NCI-H2107 treated with DMSO at 0.1 percent for 48 hours (cell line): Measurements from ENCODE around the gene FGF3.
"Not testable (repeated sequence)": the region's sequence is repeated elsewhere in the genome, so short reads cannot be mapped to it uniquely, and the experiment has no call there.

Experiments
- DNase-seq: peaks from one replicate; lab custom pipeline; 2025; ENCODE audit not compliant: unreplicated experiment; lab: John Stamatoyannopoulos, UW

FGF3 gene

DNA sequence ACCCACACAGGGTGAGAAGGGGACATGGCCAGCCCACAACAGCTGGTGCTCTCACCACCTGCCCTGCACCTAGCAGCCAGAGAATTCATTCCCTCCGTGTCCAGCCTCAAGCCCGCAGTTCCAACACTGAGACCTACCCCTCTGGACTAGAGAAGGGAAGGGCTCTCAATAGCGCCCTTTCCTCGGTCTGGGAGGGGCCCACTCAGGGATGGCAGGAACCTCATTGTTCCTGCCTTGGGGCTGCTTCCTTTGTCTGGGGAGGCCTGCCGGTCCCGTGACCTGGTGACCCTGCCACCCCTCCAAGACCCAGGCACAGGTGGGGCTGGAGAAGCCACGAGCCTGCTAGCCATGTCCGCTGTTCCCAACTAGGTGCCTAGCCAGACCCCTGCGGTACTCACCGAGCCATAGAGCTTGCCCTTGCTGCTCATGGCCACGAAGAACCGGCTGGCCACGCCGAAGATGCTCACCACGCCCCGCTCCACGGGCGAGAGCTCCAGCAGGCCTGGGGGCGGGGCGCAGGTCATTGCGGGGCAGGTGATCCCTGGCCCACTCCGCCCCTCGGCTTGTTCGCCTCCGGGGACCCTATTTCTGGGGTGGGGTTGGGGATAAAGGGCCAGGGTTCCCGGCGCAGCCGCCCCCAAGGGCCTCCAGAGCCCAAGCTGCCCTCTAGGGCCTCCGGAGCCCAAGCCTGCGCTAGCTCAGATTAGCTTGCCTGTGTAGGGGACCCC, 45.4 kb downstream of the FGF3 start:
- no peak for DNase-seq

DNA sequence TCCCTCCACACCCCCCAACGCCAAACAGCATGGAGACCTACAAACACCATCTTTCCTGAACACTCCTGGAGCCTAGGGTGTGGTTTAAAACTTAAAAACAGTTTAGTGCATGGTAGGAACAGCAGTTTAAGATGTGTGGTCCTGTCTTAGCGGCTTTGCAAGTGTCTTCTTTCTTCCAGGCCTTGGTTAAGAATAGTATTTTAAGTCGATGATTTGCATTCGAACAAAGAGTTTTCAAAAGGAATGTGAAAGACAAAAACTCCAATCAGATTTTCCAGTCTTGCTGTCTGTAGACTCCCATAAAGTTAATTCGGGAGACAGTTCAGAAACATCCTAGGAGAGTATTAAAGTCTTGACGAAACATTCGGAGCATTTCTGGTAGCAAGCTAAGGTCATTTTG, 47.8 kb downstream of the FGF3 start:
- DNase-seq: no peak

DNA sequence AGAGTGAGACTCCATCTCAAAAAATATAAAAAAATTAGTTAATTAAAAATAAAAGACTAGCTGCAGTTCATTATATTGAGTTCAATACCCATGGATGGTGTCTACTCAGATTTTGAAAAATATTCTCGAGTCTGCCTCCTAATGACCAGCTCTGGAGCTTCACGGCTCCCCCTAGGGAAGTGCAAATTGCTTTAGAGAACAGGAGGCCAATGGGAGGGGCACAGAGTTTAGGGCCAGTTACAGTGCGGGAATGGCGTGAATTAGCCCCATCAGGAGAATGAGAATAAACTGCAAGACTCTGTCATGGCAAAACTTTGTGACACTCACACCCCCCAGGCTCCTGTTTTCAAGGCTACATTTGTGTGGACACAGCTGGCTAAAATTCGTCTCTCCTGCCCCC, 48.7 kb downstream of the FGF3 start:
- DNase-seq: no peak

DNA sequence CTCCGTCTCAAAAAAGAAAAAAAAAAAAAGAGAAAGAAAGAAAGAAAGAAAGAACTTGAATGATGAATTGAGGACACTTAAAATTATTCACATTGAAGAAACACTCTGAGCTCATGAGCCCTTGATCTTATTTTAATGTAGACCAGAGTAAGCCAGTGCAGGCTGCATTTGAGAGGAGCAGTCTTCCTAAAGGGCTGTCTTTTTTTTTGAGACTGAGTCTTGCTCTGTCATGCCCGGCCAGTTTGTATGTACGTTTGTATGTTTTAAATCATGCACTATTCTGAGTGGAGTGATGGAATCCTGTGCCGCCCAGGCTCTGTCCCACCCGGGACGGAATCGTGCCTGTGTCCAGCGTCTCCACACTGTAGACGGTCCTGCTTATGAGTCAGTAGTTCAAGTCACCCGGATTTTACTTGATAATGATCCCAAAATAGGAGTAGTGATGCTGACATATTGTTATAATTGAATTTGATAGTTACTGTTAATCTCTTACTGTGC, 53.7 kb downstream of the FGF3 start:
- no peak for DNase-seq

DNA sequence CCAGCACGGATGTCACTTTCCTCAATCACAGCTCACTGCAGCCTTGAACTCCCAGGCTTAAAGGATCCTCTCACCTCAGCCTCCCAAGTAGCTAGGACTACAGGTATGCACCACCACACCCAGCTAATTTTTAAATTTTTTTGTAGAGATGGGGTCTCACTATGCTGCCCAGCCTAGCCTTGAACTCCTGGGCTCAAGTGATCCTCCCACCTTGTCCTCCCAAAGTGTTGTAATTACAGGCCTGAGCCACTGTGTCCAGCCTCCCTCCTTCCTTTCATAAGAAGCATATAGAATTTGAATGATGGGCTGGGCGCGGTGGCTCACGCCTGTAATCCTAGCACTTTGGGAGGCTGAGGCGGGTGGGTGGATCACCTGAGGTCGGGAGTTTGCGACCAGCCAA, 54.3 kb downstream of the FGF3 start:
- not testable (repeated sequence) for DNase-seq

DNA sequence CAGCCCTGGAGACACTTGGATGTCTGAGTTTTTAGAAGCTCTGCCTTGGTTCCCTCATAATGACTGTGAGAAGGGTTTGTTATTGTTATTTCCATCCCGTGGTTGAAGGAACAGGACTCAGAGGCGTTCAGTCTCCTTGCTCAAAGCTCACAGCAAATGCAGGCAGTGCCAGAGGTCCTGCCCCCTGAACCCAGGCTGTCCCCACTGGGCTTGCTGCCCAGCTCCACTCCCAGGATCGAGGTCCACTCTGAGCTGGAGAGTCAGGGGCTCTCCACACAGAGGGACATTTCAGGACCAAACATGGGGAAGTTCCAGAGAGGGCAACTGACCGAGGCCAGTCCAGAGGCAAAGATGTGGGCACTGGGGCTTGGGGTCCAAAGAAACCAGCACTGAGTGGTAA, 58.9 kb downstream of the FGF3 start:
- DNase-seq: no peak
